GM21529 (cell line): ENCODE measurements around the gene PLAA.
"Not testable (repeated sequence)": the region's sequence is repeated elsewhere in the genome, so short reads cannot be mapped to it uniquely, and the experiment has no call there.

ENCODE experiments used
- ATAC-seq: cut with Tn5 transposase; IDR thresholded peaks from one replicate; pipeline ENCODE4 v1.9.1; 2021; ENCODE audit not compliant: unreplicated experiment

The PLAA gene

DNA sequence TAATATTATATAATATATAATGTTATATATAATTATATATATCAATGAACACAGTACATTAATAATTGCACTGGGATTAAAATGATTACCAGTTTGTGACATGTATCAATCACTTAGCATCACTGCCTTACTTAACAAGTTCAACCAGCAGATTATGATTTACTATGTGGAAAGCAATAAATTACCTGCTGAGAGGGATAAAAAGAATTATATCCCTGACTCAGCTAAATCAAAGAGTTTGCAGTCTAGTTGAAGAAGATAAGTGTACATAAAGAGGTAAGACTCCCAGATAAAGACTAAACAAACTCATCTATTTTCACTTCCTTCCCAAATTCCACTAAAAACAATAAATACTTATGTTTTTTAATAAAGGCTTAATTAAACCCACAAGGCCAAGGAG, 11.2 kb downstream of the PLAA start:
- ATAC-seq, result no peak

DNA sequence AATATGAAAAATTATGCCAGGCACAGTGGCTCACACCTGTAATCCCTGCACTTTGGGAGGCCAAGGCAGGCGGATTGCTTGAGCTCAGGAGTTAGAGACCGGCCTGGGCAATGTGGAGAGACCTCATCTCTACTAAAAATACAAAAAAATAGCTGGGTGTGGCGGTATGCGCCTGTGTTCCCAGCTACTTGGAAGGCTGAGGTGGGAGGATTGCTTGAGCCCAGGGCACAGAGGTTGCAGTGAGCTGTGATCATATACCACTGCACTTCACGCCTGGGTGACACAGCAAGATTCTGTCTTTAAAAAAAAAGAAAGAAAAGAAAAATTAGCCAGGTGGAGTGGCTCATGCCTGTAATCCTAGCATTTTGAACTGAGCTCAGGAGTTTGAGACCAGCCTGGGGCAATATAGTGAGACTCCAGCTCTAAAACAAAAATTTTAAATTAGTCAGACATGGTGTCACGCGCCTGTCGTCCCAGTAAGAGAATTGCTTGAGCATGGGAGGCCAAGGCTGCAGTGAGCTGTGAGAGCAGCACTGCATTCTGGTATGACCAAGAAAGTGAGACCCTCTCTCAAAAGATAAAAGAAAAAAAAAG, 18.0 kb downstream of the PLAA start:
- no peak for ATAC-seq

DNA sequence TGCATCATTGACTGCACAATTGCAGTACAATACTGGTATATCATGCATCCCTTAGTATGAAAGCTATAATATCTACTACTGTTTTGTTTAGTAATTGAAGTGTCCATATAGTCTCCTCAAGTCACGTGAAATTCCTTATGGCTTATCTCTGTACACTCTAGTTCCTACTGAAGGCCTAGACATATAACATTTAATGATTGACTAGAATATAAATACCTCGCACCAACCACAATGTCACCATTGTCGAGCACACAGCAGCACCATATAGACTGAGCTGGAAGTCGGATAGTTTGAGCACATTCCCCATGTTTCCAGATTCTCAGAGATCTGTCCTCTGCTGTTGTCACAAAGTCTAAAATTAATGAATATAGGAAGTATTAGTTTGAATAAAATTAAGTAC, 21.4 kb downstream of the PLAA start:
- no peak for ATAC-seq

DNA sequence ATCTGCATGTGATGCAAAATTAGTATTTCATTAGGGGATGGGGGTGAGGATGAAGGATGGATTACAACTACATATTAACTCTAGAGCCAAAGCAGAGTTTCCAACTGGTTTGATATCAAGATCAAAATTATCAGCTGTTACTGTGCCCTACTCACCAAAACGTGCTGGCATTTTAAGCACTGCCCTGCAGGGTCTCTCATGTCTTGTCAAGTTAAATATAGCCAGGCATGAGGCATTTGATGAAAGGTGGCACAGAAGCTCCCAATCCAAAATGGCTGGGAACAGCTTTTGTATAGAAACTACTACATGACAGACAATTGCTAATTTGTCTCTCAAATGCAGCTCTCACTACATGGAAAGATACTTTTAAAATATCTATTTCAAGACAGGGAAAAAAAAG, 27.3 kb downstream of the PLAA start:
- no peak for ATAC-seq

DNA sequence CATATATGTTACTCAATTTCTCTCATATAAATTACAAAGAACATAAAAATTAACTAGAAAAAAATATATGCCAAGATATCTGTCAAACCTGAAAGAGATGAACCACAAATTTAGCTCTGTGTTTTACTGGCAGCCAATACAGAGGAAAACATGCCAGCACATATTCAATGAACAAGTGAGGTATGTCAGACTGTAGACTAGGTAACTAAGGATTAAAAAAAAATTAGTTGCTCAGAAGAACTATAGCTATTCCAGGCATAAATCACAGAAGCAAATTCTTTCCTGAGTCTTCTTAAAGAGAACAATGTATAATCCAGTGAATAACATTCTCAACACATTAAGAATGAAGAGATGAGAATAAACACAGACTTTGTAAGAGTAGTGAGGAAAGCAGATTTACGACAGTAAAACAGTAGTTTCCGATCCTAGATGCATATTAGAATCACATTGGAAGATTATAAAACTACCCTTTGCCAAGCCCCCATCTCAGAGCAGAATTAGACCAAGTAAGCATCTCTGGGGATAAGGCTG, 33.8 kb downstream of the PLAA start:
- ATAC-seq, result no peak

DNA sequence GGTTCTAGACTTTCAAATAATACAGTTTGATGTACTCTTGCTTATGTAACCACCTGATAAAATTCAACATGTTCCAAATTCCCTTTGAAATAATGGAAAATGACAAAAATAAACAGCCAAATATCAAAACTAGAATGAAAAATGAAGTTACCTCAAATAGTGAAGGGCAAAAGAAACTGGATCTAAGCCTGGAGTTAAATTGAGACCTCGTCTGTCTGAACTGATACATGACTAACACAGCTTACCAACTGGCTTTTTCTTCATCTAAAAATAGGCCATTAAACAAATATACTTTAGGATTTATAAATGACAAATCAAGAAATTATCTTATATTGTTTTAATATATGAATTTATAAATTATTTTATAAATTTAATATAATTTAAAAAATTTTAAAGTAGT, 42.4 kb downstream of the PLAA start:
- no peak for ATAC-seq

DNA sequence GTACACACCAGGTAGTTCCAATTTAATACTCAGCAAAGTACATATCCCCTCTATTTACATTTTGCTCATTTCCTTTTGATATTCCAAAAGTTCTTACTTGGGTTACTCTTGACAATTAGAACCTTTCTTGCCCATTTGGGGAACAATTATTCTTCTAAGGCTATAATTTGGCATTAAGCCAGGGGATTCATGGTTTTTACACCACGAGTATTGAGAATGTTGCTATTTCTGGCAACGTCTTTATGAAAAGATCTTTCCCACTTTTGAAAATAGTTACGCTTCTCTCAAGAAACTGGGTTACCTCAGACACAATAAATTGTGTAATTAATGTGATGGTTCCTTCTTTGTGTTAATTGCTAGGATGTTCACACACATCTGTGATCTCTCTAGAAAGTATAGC, 43.0 kb downstream of the PLAA start:
- ATAC-seq, result no peak

DNA sequence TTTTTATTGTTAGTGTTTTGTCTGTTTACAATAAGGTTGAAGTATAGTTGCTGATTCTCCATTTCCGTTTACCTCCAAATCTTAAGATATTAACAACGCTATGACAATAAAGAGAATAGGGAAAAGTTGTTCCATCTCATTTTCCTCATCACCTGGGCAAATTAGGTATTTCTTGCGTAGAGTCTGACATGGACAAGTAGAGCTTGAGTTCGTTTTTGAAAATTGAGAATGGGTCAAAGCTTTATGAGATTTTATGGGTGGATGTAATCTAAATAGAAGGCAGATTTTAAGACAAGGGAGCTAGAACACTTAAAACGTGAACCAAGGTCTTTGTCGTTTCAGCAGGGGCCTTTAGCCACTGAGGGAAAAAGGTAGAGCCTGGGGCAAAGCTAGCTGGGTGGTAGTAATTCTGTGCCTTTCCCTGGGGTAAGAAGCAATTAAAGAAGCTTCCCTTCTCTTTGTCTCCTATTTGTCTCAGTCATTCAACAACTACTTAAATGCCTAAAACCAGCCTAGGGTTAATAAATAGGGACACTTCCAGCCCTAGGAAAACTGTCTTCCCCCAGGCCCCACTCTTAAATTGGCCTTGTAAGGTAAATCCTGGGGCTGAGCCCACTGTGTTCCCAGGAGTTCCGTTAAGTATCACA, 53.9 kb downstream of the PLAA start:
- no peak for ATAC-seq

DNA sequence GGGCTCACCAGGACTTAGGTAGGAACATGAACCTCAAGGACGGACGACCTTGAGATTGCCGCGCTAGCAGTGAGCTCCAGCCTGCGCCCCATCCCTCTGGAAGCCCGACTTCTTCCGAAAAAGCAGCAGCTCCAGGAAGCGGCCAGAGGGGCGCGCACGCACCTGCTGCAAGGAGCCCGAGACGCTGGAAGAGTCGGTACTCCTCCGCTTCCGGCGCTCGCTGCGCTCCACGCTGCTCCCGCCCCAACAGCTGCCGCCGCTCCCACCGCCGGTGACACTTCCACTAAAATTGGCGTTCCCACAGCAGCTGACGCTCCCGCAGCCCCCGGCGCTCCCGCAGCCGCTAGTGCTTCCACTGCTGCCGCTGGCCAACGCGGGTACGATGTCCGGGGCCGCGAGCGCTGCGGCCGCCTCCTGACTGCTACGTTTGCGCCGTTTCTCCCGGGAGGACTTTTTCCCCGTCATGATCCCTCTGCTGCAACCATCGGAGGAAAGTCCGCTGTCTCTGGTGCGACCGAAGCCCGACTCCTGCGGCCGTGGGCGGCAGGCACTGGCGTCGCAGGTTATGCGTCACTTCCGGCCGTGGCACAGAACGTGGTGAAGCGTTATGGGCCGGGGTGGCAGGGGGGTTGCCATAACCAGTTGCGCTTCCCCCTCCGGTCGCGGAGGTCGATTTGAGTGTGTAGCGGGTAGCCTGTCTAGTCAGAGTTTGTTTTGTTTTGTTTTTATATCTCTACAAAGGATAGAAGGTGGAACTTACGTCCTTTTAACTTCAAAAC, 54.6 kb downstream of the PLAA start, which contains the start of gene CAAP1:
Gene CAAP1 (minus strand): TSS at position 552 of the 779 bp plus-strand sequence. CDS start 87 bp downstream, at position 465.
- ATAC-seq, result peak; percentile 91

DNA sequence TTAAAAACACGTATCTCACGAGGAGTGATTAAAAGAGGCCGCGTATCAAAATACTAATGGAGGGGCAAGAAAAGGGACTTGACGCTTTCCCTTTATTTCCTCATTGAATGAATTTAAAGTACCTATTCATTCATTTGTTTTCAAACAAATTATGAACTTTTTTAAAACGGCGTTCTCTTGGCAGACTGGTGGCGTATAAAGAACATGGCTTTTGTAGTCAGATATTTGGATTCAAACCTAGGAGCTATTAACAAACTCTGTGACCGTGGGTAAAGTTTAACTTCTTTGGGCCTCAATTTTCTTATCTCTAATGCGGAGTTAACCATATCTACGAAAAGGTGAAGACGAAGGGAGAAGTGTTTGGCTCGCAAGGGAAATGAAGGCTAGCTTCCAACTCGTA, 55.3 kb downstream of the PLAA start:
- no peak for ATAC-seq

DNA sequence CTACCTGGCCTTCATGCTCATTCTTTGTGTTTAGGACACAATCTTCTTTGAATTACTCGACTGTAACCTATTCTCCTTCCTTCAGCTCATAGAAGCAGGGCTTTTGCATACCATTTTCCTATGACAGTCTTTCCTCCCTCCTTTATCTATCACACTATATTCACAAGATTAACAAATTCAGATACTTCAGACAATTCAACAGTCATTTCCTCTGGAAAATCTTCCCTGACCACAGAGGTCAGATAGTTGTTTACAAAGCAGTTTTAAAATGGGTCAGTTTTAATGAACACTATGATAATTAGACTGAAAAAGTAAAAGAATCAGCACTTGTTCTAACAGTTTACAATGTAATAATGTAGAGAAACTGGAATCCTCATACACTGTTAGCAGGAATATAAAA, 58.8 kb downstream of the PLAA start:
- no peak for ATAC-seq

DNA sequence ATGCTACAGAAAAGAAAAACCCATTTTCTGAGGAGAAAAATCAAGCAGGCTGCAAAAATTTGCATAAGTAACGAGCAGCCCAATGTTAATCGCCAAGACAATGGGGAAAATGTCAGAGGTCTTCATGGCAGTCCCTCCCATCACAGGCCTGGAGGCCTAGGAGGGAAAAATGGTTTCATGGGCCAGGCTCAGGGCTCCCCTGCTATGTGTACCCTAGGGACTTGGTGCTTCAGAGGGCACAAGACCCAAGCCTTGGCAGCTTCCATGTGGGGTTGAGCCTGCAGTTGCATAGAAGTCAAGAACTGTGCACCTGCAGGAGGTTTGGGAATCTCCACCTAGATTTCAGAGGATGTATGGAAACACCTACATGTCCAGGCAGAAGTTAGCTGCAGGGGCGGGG, 64.9 kb downstream of the PLAA start:
- no peak for ATAC-seq

DNA sequence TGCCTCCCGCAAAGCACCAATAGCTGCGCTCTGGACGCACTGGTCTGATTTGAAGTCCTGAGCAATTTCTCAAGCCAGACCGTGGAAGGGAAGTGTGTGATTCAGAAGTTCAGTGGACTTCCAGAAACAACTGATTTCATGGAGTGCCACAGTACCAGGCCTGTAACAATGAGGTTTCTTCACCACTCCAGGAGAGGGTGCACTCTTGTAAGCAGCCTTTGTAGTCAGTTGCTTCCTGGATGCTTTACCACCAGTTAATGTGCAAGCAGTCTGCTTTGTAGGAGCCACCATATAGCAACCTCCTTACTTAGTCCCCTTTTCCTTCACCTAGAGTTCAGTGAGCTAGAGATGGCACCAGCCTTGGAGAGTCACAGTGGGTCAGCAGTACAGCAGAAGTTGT, 66.8 kb downstream of the PLAA start:
- no peak for ATAC-seq

DNA sequence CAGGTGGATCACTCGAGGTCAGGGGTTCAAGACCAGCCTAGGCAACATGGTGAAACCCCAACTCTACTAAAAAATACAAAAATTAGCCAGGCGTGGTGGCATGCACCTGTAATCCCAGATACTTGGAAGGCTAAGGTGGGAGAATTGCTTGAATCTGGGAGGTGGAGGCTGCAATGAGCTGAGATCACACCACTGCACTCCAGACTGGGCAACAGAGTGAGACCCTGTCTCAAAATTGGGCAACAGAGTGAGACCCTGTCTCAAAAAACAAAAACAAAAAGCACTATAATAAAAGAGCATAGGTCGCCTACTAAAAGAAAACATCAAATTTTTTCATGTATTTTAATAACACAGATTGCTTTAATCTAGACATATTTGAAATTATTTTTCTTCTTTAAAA, 71.9 kb downstream of the PLAA start:
- ATAC-seq, result not testable (repeated sequence)

DNA sequence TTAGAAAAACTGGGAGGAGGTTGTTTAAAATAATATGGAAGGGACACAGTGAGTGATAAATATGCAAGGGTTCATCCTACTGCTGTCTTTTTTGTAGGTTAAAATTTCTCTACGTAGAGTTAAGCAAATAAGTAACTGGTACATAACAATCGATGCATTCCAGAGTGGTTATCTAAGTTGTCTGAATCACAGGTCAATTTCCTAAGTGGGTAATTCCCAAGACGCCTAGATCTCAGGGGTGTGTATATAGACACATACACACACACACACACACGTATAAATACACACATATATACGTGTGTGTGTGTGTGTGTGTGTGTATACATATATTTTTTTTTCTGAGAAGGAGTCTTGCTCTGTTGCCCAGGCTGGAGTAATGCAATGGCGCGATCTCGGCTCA, 76.8 kb downstream of the PLAA start:
- no peak for ATAC-seq

DNA sequence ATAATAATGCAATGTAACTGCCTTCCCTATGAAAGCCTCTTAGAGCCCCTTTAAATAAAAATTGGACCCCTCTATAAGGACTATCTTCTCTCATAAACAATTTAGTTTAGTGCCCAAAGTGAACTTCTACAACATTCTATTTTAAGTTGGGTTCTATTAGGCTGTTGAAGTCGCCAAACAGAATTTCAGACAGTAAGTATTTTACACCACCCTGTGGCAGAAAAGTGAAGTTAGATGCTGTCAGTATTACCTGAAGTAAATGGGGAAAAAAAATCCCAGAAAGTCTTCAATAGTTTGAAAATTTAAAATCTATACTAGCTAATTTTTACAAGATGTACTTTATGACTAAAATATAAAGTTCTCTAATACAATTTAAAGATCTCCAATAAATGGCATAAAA, 84.0 kb downstream of the PLAA start:
- ATAC-seq, result no peak

DNA sequence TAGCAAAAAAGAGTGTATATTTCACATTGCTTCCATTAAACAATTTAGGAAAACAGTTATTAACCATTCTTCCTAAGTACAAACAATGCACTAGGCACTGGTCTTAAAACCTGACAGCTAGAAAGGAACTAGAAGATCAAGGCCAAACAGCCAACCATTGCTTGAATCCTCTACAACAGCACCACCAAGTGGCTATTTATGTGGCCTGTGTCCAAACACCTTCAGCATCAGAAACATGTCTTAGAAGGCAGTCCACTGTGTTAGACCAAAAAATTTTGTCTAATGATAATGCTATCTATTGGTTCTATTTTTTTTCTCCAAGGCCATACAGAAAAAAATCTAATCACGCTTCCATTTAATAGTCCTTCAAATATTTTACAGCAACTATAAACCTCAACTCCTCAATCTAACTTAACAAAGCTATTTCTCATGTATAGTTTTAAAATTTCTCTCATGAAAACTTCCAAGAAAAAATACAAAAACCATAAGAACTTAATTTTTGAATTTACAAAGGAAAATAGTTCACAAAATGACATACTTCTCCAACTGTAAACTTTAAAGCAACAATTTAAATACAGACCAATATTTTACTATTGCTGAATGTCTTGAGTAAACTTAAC, 90.5 kb downstream of the PLAA start:
- ATAC-seq, result peak; percentile 80
